Esophagus (tissue), 2 donors: ENCODE measurements around the gene PPP3CB. TPM values are rescaled to one million over a fixed set of nuclear protein-coding genes. Genes with fewer than 3 reads are reported as not detected.

ENCODE experiments used
- H3K27ac ChIP-seq, 2 donors: one replicate each; pipeline ENCODE4 v1.5.1; 2013; ENCODE audit warnings: low read depth in 2 of 2, mild to moderate bottlenecking in 2 of 2, inconsistent platforms in 1 of 2, low read length in 1 of 2, moderate library complexity in 1 of 2
- H3K27me3 ChIP-seq, 2 donors: one replicate each; pipeline ENCODE4 v1.6.1; 2013; ENCODE audit warnings: low read length in 2 of 2, control low read depth in 1 of 2, mild to moderate bottlenecking in 1 of 2; ENCODE audit not compliant: insufficient read depth in 2 of 2, control insufficient read depth in 1 of 2
- H3K36me3 ChIP-seq, 2 donors: one replicate each; pipeline ENCODE4 v1.6.1; 2013; ENCODE audit warnings: low read length in 1 of 2; ENCODE audit not compliant: control insufficient read depth in 2 of 2, insufficient read depth in 2 of 2
- H3K4me1 ChIP-seq, 2 donors: one replicate each; pipeline ENCODE4 v1.6.1; 2013; ENCODE audit warnings: low read length in 1 of 2; ENCODE audit not compliant: control insufficient read depth in 2 of 2, insufficient read depth in 2 of 2
- H3K4me3 ChIP-seq, 2 donors: one replicate each; pipeline ENCODE4 v1.5.1; 2013; ENCODE audit warnings: low read length in 2 of 2, mild to moderate bottlenecking in 2 of 2, low read depth in 1 of 2, moderate library complexity in 1 of 2
- H3K9me3 ChIP-seq, 2 donors: one replicate each; pipeline ENCODE4 v1.6.1; 2013; ENCODE audit warnings: mild to moderate bottlenecking in 2 of 2, low read depth in 1 of 2, low read length in 1 of 2, moderate library complexity in 1 of 2; ENCODE audit not compliant: control insufficient read depth in 2 of 2, insufficient read depth in 1 of 2
- WGBS, 2 donors: extraction: QIAGEN DNeasy Blood & Tissue Kit; methylation state at CpG; one replicate each; pipeline ENCODE4 v1.1.7; 2013; 5-methylcytosine and 5-hydroxymethylcytosine counted together
- polyA plus RNA-seq, 2 donors: library from polyadenylated mRNA; stranded (reverse); fragments of 200-250 nt; gene quantifications; one replicate each; pipeline ENCODE4 v1.2.3, GENCODE V29; 2013
- donor health status: healthy with polysubstance abuse.
- donor health status: Bipolar disorder and iron deficiency.

Gene PPP3CB
- polyA plus RNA-seq: 10 to 100 TPM; 15.7 to 16.7 TPM

DNA sequence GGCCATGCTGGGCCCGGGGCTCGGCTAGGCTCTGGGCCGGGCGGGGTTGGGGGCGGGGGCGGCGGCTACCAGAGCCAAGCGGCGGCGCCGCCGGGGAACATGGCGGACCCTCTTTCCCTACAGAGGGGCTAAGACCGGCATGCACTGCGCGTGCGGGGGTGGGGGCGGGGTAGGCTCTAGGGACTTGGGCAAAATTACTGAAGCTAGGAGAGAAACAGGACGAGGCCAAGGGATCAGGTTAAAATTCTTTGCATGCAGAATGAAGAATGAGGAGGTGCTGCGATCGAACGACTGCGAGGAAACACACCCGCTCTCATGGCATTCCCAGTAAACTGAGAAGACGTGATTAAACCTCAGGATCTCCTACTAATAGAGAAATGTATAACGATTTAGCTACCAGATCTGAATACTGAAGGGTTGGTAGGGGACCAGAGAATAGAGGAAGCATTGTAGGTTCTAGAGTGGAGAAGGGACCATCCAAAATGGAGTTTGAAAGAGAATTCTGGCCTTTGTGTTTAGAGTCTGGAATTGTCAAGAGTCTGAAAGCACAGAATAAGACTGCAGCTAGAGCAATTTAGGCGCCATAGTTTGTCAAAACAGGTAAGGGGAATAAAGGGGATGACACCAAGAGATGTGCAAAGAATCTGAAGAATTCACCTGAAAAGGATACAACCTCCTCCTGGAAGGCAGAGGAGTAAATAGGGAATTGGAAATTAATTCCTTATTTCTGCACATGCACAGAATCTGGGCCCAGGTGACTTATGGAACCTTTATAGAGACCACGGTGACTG lies at the start of gene PPP3CB:
Gene PPP3CB, minus strand, starts transcription at position 141 of the 791 bp plus-strand sequence. Its CDS starts 135 bp downstream, at position 6.
- Histone ChIP-seq H3K36me3 (peaks cover 0 to 13% of the 10 kb centered on the region in 2 donors), H3K27me3 (no peaks in the 10 kb centered on the region), H3K9me3 (no peaks in the 10 kb centered on the region), H3K4me1 (peaks cover 3% of the 10 kb centered on the region in 2 donors), H3K4me3 (peak within 1 kb of the TSS; percentile 94 to 98), H3K27ac (peak within 1 kb of the TSS; percentile 99 to 100)
- 5 to 6% methylated on average over 28 of the region's 28 CpGs for WGBS, 2 donors

DNA sequence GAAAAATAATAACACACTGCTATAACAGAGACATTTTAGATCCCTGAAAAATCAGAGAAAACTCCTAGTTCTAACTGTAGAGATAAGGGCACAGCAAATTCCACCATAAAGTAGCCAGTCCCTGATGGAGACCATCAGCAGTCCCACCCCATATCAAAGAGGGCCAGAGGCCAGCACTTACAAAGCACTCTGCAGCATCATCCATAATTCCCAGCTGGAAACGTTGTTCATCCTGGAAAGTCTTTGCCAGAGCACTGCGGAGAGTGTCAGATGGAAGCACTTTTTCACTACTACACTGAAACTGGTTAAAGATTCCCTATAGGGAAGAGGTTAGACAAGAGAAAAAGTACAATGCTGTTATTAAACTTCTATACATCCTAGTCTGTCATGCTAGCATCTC lies 49.5 kb upstream of the PPP3CB start:
- Histone ChIP-seq H3K27ac (no peak overlapping the region), H3K4me3 (no peak overlapping the region), H3K4me1 (no peaks in the 10 kb centered on the region), H3K27me3 (no peaks in the 10 kb centered on the region), H3K9me3 (no peaks in the 10 kb centered on the region), H3K36me3 (peaks cover 0 to 6% of the 10 kb centered on the region in 2 donors)
- 75 to 82% methylated on average over 2 of the region's 2 CpGs for WGBS, 2 donors

- no peaks in the 10 kb centered on the region for H3K27me3 ChIP-seq
- H3K36me3 ChIP-seq: peaks cover 6 to 8% of the 10 kb centered on the region in 2 donors
- no peak overlapping the region for H3K27ac ChIP-seq
- 82 to 87% methylated on average over 7 of the region's 7 CpGs for WGBS, 2 donors
- H3K4me1 ChIP-seq: no peaks in the 10 kb centered on the region
- no peaks in the 10 kb centered on the region for H3K9me3 ChIP-seq
- no peak overlapping the region for H3K4me3 ChIP-seq
Observed at GRCh38 chr10:73537709-73538108, 41.9 kb upstream of the PPP3CB start.

DNA sequence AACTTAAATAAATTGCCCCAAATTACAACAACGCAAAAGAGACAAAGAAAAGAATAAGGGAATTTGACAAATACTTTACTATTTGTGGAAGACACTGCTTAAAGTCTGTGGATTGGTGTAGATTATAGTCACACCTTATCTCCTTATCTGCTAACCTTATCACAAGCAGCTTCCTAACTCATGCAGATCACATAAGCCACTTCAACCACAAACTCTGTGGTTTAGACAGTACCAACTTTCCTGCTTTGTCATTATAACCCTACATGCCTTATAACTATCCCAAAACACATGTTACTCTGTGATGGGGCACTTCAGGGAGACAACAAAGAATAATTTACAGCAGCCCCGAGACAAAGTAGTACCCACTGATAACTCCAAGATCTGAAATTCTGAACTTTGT lies 41.5 kb upstream of the PPP3CB start:
- WGBS, 2 donors: 82 to 85% methylated on average over 2 of the region's 2 CpGs
- Histone ChIP-seq H3K27me3 (no peaks in the 10 kb centered on the region), H3K9me3 (no peaks in the 10 kb centered on the region), H3K4me1 (no peaks in the 10 kb centered on the region), H3K27ac (no peak overlapping the region), H3K36me3 (peaks cover 6 to 8% of the 10 kb centered on the region in 2 donors), H3K4me3 (no peak overlapping the region)

GRCh38 chr10:73534857-73535256 lies 39.0 kb upstream of the PPP3CB start:
- H3K36me3 ChIP-seq: peaks cover 8 to 11% of the 10 kb centered on the region in 2 donors

GRCh38 chr10:73529089-73529832 lies 33.4 kb upstream of the PPP3CB start:
- H3K27me3 ChIP-seq: no peaks in the 10 kb centered on the region
- no peak overlapping the region for H3K27ac ChIP-seq
- H3K36me3 ChIP-seq: peaks cover 7 to 13% of the 10 kb centered on the region in 2 donors
- no peaks in the 10 kb centered on the region for H3K4me1 ChIP-seq
- WGBS, 2 donors: 95 to 97% methylated on average over 5 of the region's 5 CpGs
- no peak overlapping the region for H3K4me3 ChIP-seq
- H3K9me3 ChIP-seq: no peaks in the 10 kb centered on the region

More at GRCh38 chr10:73534857-73535256, 39.0 kb upstream of the PPP3CB start:
- Histone ChIP-seq H3K27me3 (no peaks in the 10 kb centered on the region), H3K4me1 (no peaks in the 10 kb centered on the region), H3K27ac (no peak overlapping the region), H3K4me3 (no peak overlapping the region), H3K9me3 (no peaks in the 10 kb centered on the region)
- 92 to 94% methylated on average over 1 of the region's 1 CpG for WGBS, 2 donors

DNA sequence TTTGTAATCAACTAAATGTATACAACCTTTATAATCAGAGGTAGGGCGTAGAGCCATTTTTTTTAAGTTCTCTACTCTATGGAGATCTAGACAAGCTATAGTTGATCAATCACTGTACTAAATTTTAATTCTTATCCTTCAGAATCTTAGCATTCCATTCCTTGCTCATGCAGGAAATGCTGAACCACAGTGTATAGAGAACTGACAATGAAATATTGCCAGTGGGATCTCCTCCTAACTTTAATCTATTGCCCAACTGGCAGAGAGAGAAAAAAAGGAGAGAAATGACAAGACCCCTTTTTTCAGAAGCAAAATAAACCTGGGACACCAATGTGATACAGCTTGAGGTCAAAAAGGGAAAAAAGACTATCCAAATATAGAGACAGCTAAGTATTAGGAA lies 26.4 kb upstream of the PPP3CB start:
- H3K27me3 ChIP-seq: no peaks in the 10 kb centered on the region
- no peak overlapping the region for H3K4me3 ChIP-seq
- H3K36me3 ChIP-seq: peaks cover 17 to 24% of the 10 kb centered on the region in 2 donors
- WGBS, 2 donors: 97 to 98% methylated on average over 1 of the region's 1 CpG
- H3K27ac ChIP-seq: no peak overlapping the region
- no peaks in the 10 kb centered on the region for H3K4me1 ChIP-seq
- H3K9me3 ChIP-seq: no peaks in the 10 kb centered on the region

GRCh38 chr10:73519336-73519735 lies 23.5 kb upstream of the PPP3CB start:
- peaks cover 20 to 29% of the 10 kb centered on the region in 2 donors for H3K36me3 ChIP-seq
- no peaks in the 10 kb centered on the region for H3K9me3 ChIP-seq
- no peaks in the 10 kb centered on the region for H3K27me3 ChIP-seq
- H3K4me1 ChIP-seq: no peaks in the 10 kb centered on the region
- H3K27ac ChIP-seq: no peak overlapping the region
- WGBS, 2 donors: 97 to 98% methylated on average over 3 of the region's 3 CpGs
- H3K4me3 ChIP-seq: no peak overlapping the region

- Histone ChIP-seq H3K4me3 (no peak overlapping the region), H3K36me3 (peaks cover 20 to 28% of the 10 kb centered on the region in 2 donors), H3K27ac (no peak overlapping the region), H3K27me3 (no peaks in the 10 kb centered on the region), H3K9me3 (no peaks in the 10 kb centered on the region), H3K4me1 (no peaks in the 10 kb centered on the region)
- WGBS, 2 donors: 85 to 88% methylated on average over 4 of the region's 4 CpGs
Observed at GRCh38 chr10:73517166-73517888, 21.5 kb upstream of the PPP3CB start.
